A549 (cell line): ENCODE results near the gene ARAP3. TPM values are rescaled to one million over a fixed set of nuclear protein-coding genes. Genes with fewer than 3 reads are reported as not detected.

Source experiments
- ATAC-seq, 2 experiments: fragments of 200-7000 bp in 1 of 2; fragments of >200 bp in 1 of 2; cut with Nextera tagmentation in 1 of 2; cut with Tn5 transposase in 1 of 2; 3 replicates each; pipeline versions ENCODE4 v1.8.0 to v1.9.1; 2018 to 2020; ENCODE audit warnings: mild to moderate bottlenecking in 1 of 2, moderate library complexity in 1 of 2
- CTCF ChIA-PET: fragments of 300-600 bp; sonication (Branson Sonifier 250); formaldehyde crosslinking; extraction: SDS; loops from one replicate; lab custom pipeline; 2021; ENCODE audit warnings: antibody characterized with exemption, inconsistent platforms; lab: Yijun Ruan, JAX
- POLR2A ChIA-PET: fragments of 350-600 bp; formaldehyde crosslinking; extraction: SDS; loops from one replicate; lab custom pipeline; 2021; ENCODE audit warnings: antibody characterized with exemption, inconsistent platforms; lab: Yijun Ruan, JAX
- DNase-seq, 2 experiments: peaks; one replicate each; pipeline versions ENCODE4 v3.0.0 to v3.0.0-alpha.2; 2011 to 2016; ENCODE audit warnings: low read depth in 1 of 2, low spot score in 1 of 2
- FAIRE-seq: peaks from 2 replicates; lab custom pipeline; 2011; peaks lifted over from hg19 to GRCh38; lab: Jason Lieb, UNC
- H3K27ac ChIP-seq, 2 experiments: fragments of >200 bp; sonication (Bioruptor Twin); formaldehyde crosslinking; 3 replicates each; pipeline ENCODE4 v1.5.1; 2016 to 2017
- H3K4me1 ChIP-seq: fragments of >200 bp; sonication (Bioruptor Twin); formaldehyde crosslinking; 3 replicates; pipeline ENCODE4 v1.6.1; 2016
- H3K4me2 ChIP-seq: fragments of >200 bp; sonication (Bioruptor Twin); formaldehyde crosslinking; 3 replicates; pipeline ENCODE4 v1.6.1; 2016
- H3K4me3 ChIP-seq: fragments of >200 bp; sonication (Bioruptor Twin); formaldehyde crosslinking; 3 replicates; pipeline ENCODE4 v1.5.1; 2016
- H3K9me3 ChIP-seq: fragments of >200 bp; sonication (Bioruptor Twin); formaldehyde crosslinking; 3 replicates; pipeline ENCODE4 v1.6.1; 2016
- CBX2 ChIP-seq: fragments of 200-600 bp; sonication (generic); IDR thresholded peaks from 2 replicates; pipeline ENCODE4 v1.6.1; 2016; ENCODE audit warnings: low read depth, mild to moderate bottlenecking, borderline replicate concordance
- CHD4 ChIP-seq: fragments of 200-600 bp; sonication (generic); IDR thresholded peaks from 2 replicates; pipeline ENCODE4 v1.6.1; 2016; ENCODE audit warnings: antibody characterized with exemption, mild to moderate bottlenecking, borderline replicate concordance
- EHF ChIP-seq: fragments of 250-450 bp; sonication (Bioruptor Pico); IDR thresholded peaks from 2 replicates; pipeline ENCODE4 v1.5.0; 2020; ENCODE audit warnings: mild to moderate bottlenecking
- EHMT2 ChIP-seq: fragments of 200-600 bp; sonication (generic); IDR thresholded peaks from 2 replicates; pipeline ENCODE4 v1.6.1; 2016; ENCODE audit warnings: antibody characterized with exemption, low read depth, mild to moderate bottlenecking, moderate library complexity
- ESRRA ChIP-seq: fragments of 150-350 bp; IDR thresholded peaks from 2 replicates; pipeline ENCODE4 v1.6.1; 2014; ENCODE audit warnings: mild to moderate bottlenecking, low read length, borderline replicate concordance
- FOSB ChIP-seq: fragments of 250-450 bp; sonication (Bioruptor Pico); IDR thresholded peaks from 2 replicates; pipeline ENCODE4 v1.5.0; 2020; ENCODE audit warnings: mild to moderate bottlenecking, moderate library complexity
- FOSL2 ChIP-seq, 2 experiments: fragments of 450-650 bp in 1 of 2; fragments of >200 bp in 1 of 2; sonication (Bioruptor Twin) in 1 of 2; formaldehyde crosslinking; IDR thresholded peaks; 2 replicates each; pipeline versions ENCODE4 v1.5.0 to v1.6.1; 2016 to 2020; ENCODE audit warnings: mild to moderate bottlenecking in 1 of 2, moderate library complexity in 1 of 2
- GATA3 ChIP-seq: IDR thresholded peaks from 2 replicates; pipeline ENCODE4 v1.6.1; 2012; ENCODE audit warnings: borderline replicate concordance
- HDAC2 ChIP-seq: fragments of 200-600 bp; sonication (generic); IDR thresholded peaks from 2 replicates; pipeline ENCODE4 v1.6.1; 2016
- HEYL ChIP-seq: fragments of 250-450 bp; sonication (Bioruptor Pico); IDR thresholded peaks from 2 replicates; pipeline ENCODE4 v1.8.0; 2021; ENCODE audit warnings: mild to moderate bottlenecking, moderate library complexity
- JUN ChIP-seq, 2 experiments: fragments of >200 bp; sonication (Bioruptor Twin); formaldehyde crosslinking; IDR thresholded peaks; 2 replicates in 1 of 2; 3 replicates in 1 of 2; pipeline ENCODE4 v1.6.1; 2016 to 2017
- KDM5A ChIP-seq: fragments of 200-600 bp; sonication (generic); IDR thresholded peaks from 2 replicates; pipeline ENCODE4 v1.6.1; 2016; ENCODE audit warnings: antibody characterized with exemption, mild to moderate bottlenecking
- MAFK ChIP-seq: fragments of 450-650 bp; IDR thresholded peaks from 2 replicates; pipeline ENCODE4 v1.6.1; 2014; ENCODE audit not compliant: partially characterized antibody
- NFE2L2 ChIP-seq: fragments of 150-350 bp; conservative IDR thresholded peaks from 2 replicates; pipeline ENCODE4 v1.6.1; 2014; ENCODE audit warnings: low read length
- NR3C1 ChIP-seq: fragments of >200 bp; sonication (Bioruptor Twin); formaldehyde crosslinking; IDR thresholded peaks from 3 replicates; pipeline ENCODE4 v1.6.1; 2017
- POLR2AphosphoS2 ChIP-seq: conservative IDR thresholded peaks from 2 replicates; pipeline ENCODE4 v1.6.1; 2012; ENCODE audit warnings: low read length, improper control_type of control experiment, inconsistent platforms
- RAD21 ChIP-seq, 2 experiments: fragments of >200 bp in 1 of 2; sonication (Bioruptor Twin) in 1 of 2; formaldehyde crosslinking in 1 of 2; IDR thresholded peaks in 1 of 2; conservative IDR thresholded peaks in 1 of 2; 2 replicates in 1 of 2; 3 replicates in 1 of 2; pipeline ENCODE4 v1.6.1; 2012 to 2018; ENCODE audit warnings: inconsistent platforms in 1 of 2
- SMC3 ChIP-seq: fragments of >200 bp; sonication (Bioruptor Twin); formaldehyde crosslinking; IDR thresholded peaks from 3 replicates; pipeline ENCODE4 v1.6.1; 2018; ENCODE audit warnings: inconsistent platforms
- TFCP2L1 ChIP-seq: fragments of 250-450 bp; sonication (Bioruptor Pico); IDR thresholded peaks from 2 replicates; pipeline ENCODE4 v1.5.0; 2021; ENCODE audit warnings: mild to moderate bottlenecking
- TP53 ChIP-seq: fragments of 250-450 bp; sonication (Bioruptor Pico); IDR thresholded peaks from 2 replicates; pipeline ENCODE4 v1.5.0; 2021; ENCODE audit warnings: mild to moderate bottlenecking, moderate library complexity
- ZC3H11A ChIP-seq: fragments of 450-650 bp; IDR thresholded peaks from 2 replicates; pipeline ENCODE4 v1.6.1; 2014; ENCODE audit warnings: antibody characterized with exemption, mild to moderate bottlenecking
- ZFP36 ChIP-seq: fragments of 450-650 bp; IDR thresholded peaks from 2 replicates; pipeline ENCODE4 v1.6.1; 2014; ENCODE audit warnings: borderline replicate concordance; ENCODE audit not compliant: partially characterized antibody
- ZNF302 ChIP-seq: fragments of 250-450 bp; sonication (Bioruptor Pico); IDR thresholded peaks from 2 replicates; pipeline ENCODE4 v1.9.0; 2021; ENCODE audit warnings: inconsistent platforms, mild to moderate bottlenecking, moderate library complexity
- ZSCAN20 ChIP-seq: fragments of 250-450 bp; sonication (Bioruptor Pico); IDR thresholded peaks from 2 replicates; pipeline ENCODE4 v1.8.0; 2022; ENCODE audit warnings: mild to moderate bottlenecking, moderate library complexity
- WGBS: methylation state at CpG from one replicate; pipeline ENCODE4 v1.1.6; 2017; ENCODE audit errors: missing lambda C conversion rate; 5-methylcytosine and 5-hydroxymethylcytosine counted together
- polyA plus RNA-seq, 4 experiments: library from polyadenylated mRNA; depleted of rRNA in 3 of 4; stranded (reverse); fragments of >200 nt; fragmentation: RNase III in 1 of 4; extraction: RNeasy Plus Mini Kit Qiagen cat#74134 plus additional on column Dnase treatment in 1 of 4; gene quantifications; 2 replicates in 3 of 4; 3 replicates in 1 of 4; pipeline ENCODE4 v1.2.3, GENCODE V29; 2011 to 2017
- TF ChIP-seq, protein P1 (sequence below): fragments of 250-450 bp; sonication (Bioruptor Pico); IDR thresholded peaks from 2 replicates; pipeline ENCODE4 v1.5.0; 2020; ENCODE audit warnings: low read depth, mild to moderate bottlenecking, moderate library complexity
- TF ChIP-seq, protein P2 (sequence below): IDR thresholded peaks from 2 replicates; pipeline ENCODE4 v1.6.1; 2012
- TF ChIP-seq, protein P3 (sequence below): IDR thresholded peaks from 2 replicates; pipeline ENCODE4 v1.6.1; 2012; ENCODE audit warnings: low read depth, borderline replicate concordance

The ARAP3 gene
- polyA plus RNA-seq, 2 of the 4 experiments (the other 2 are of a cell fraction): 3.0 to 6.6 TPM

DNA sequence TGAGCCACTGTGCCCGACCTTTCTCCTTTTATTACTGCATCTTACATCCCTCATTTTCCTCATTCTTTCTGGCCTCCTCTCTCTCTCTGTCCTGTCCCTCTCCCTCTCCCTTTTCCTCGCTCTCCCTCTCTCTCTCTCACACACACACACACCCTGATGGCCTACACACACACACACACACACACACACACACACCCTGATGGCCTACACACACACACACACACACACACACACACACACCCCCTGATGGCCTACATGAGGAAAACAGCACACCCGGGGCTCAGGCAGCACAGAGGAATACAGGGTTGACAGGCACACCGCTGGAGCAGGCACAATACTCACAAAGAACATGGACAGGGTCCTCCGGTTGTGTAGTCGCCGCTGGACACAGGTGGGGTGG, 27.0 kb downstream of the ARAP3 start:
- no peak for ATAC-seq
- DNase-seq: no peak
- no peak overlapping the region for H3K4me3 ChIP-seq
- H3K9me3 ChIP-seq: no peaks in the 10 kb centered on the region
- CTCF ChIA-PET: interaction anchor here (1.1 to 2.1 kb wide), 2 partner anchors 10 to 305 kb away, joined by 6 to 13 read pairs; no protein-coding TSS in a partner anchor
- FAIRE-seq: no peak
- peaks cover 12% of the 10 kb centered on the region for H3K4me1 ChIP-seq
- no peak for TF ChIP-seq GATA3
- TF ChIP-seq ZC3H11A: no peak
- TF ChIP-seq HEYL (CRISPR knock-in tag): no peak
- TF ChIP-seq EHMT2: no peak
- no peak for TF ChIP-seq POLR2AphosphoS2
- TF ChIP-seq TP53: no peak
- TF ChIP-seq ZNF302: no peak
- TF ChIP-seq, protein P1, sequence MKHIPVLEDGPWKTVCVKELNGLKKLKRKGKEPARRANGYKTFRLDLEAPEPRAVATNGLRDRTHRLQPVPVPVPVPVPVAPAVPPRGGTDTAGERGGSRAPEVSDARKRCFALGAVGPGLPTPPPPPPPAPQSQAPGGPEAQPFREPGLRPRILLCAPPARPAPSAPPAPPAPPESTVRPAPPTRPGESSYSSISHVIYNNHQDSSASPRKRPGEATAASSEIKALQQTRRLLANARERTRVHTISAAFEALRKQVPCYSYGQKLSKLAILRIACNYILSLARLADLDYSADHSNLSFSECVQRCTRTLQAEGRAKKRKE (CRISPR knock-in tag): no peak
- TF ChIP-seq, protein P2, sequence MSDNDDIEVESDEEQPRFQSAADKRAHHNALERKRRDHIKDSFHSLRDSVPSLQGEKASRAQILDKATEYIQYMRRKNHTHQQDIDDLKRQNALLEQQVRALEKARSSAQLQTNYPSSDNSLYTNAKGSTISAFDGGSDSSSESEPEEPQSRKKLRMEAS: no peak
- TF ChIP-seq CBX2: no peak
- TF ChIP-seq JUN (IDR thresholded peaks at IDR 0.05): no peak
- TF ChIP-seq ESRRA: no peak
- TF ChIP-seq NFE2L2: no peak
- TF ChIP-seq MAFK: no peak
- TF ChIP-seq ZSCAN20 (CRISPR knock-in tag): no peak
- no peak for TF ChIP-seq EHF (CRISPR knock-in tag)
- 84% methylated on average over 7 of the region's 7 CpGs for WGBS
- no peak overlapping the region for H3K4me2 ChIP-seq
- POLR2A ChIA-PET: interaction anchor here (1.1 kb wide), 1 partner anchor 18 kb away, joined by 7 read pairs; the partner anchor contains the start of genes HDAC3 and RELL2
- H3K27ac ChIP-seq: no peak overlapping the region

DNA sequence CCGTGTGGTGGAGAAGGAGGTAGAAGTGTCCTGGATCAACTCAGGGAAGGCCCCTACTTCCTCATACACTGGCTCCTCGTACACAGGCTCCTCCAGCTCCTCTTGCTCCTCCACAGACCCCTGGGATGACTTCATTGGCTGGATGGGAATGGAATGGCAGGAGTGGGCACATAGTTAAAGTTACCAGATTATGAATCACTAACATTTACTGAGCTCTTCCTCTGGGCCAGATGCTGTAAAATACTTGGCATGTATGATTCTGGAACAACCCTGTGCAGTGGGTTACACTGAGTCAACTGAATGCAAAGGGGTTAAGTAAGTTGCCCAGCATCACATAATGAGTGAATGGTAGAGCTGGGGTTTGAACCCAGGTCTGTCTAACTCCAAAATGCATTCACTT, 27.7 kb downstream of the ARAP3 start:
- CTCF ChIA-PET: interaction anchor here (0.6 to 2.1 kb wide), 4 partner anchors 11 to 334 kb away, joined by 4 to 12 read pairs (median 8); no protein-coding TSS in a partner anchor

DNA sequence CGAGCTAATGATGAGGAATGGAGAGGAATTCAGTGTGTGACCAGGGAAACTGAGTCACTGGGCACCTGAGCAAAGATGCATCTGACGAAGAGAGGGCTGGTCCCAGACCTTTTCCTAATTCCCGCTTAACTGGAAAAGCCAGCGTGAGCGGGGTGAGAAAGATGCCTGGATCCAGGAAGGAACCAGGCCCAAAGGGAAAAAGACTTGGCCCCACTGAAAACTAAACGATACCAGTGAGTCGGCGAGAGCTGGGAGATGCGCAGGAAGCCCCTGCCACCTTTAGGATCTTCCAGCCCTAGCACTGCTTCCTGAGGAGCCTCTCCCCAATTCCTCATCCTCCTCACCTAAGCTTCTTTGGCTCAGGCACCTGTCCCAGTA, 30.3 kb downstream of the ARAP3 start:
- Histone ChIP-seq H3K4me1 (peaks cover 4% of the 10 kb centered on the region; the same call in 1 of the 3 replicates), H3K27ac (peak overlapping the region; percentile 61 to 90), H3K9me3 (no peaks in the 10 kb centered on the region), H3K4me2 (peak overlapping the region; percentile 67), H3K4me3 (peak overlapping the region; percentile 70)
- DNase-seq (no peak), FAIRE-seq (no peak), ATAC-seq (no peak; a peak in 1 of 6 replicates)
- TF ChIP-seq HDAC2: no peak
- TF ChIP-seq ZFP36: no peak
- TF ChIP-seq KDM5A: no peak
- 78% methylated on average over 9 of the region's 9 CpGs for WGBS
- POLR2A ChIA-PET: interaction anchor here (1.7 kb wide), 1 partner anchor 15 kb away, joined by 14 read pairs; the partner anchor contains the start of genes HDAC3 and RELL2
- CTCF ChIA-PET: interaction anchor here (1.0 to 2.7 kb wide), 5 partner anchors 11 to 60 kb away, joined by 3 to 17 read pairs (median 5); partner anchors contain the start of gene DIAPH1

More for the DNA sequence above, 27.7 kb downstream of the ARAP3 start:
- H3K4me1 ChIP-seq: peaks cover 12% of the 10 kb centered on the region
- H3K9me3 ChIP-seq: no peaks in the 10 kb centered on the region
- no peak overlapping the region for H3K27ac ChIP-seq
- no peak overlapping the region for H3K4me3 ChIP-seq
- no peak for TF ChIP-seq TFCP2L1 (CRISPR knock-in tag)
- TF ChIP-seq SMC3: no peak
- TF ChIP-seq, protein P3, sequence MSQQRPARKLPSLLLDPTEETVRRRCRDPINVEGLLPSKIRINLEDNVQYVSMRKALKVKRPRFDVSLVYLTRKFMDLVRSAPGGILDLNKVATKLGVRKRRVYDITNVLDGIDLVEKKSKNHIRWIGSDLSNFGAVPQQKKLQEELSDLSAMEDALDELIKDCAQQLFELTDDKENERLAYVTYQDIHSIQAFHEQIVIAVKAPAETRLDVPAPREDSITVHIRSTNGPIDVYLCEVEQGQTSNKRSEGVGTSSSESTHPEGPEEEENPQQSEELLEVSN: no peak
- no peak for TF ChIP-seq FOSL2 (IDR thresholded peaks at IDR 0.05)
- no peak for TF ChIP-seq FOSL2 (CRISPR knock-in tag; IDR thresholded peaks at IDR 0.05)
- TF ChIP-seq MAFK: no peak
- no peak for TF ChIP-seq GATA3
- TF ChIP-seq NR3C1: no peak
- no peak for TF ChIP-seq FOSB (CRISPR knock-in tag)
- no peak for TF ChIP-seq CHD4
- TF ChIP-seq RAD21 (conservative IDR thresholded peaks at IDR 0.05 in 1 of 2, IDR thresholded peaks at IDR 0.05 in 1 of 2): no peak
- FAIRE-seq: no peak
- POLR2A ChIA-PET: interaction anchor here (1.1 kb wide), 1 partner anchor 17 kb away, joined by 7 read pairs; the partner anchor contains the start of genes HDAC3 and RELL2
- H3K4me2 ChIP-seq: no peak overlapping the region
- ATAC-seq: no peak
- WGBS: 58% methylated on average over 2 of the region's 2 CpGs
- no peak for DNase-seq
